T-cell (primary cell): ENCODE data around the gene NNT. TPM values are rescaled to one million over a fixed set of nuclear protein-coding genes. Genes with fewer than 3 reads are reported as not detected.

Experiments
- ATAC-seq, 4 experiments: fragments of 200-7000 bp in 3 of 4; fragments of 150-1000 bp in 1 of 4; cut with Tn5 transposase; replicated peaks in 1 of 4; 1 replicate in 3 of 4; 2 replicates in 1 of 4; pipeline ENCODE4 v1.10.0; 2021; ENCODE audit warnings: moderate library complexity in 3 of 4, mild to moderate bottlenecking in 2 of 4, moderate number of reproducible peaks in 1 of 4
- CTCF ChIA-PET, 2 donors: fragments of 300-600 bp; sonication (Branson Sonifier 250); formaldehyde crosslinking; loops; one replicate each; lab custom pipeline; 2022; ENCODE audit warnings: antibody characterized with exemption in 2 of 2; lab: Charles Lee
- POLR2A ChIA-PET, 2 donors: fragments of 300-600 bp; sonication (Branson Sonifier 250); formaldehyde crosslinking; loops; one replicate each; lab custom pipeline; 2022; ENCODE audit warnings: antibody characterized with exemption in 2 of 2; lab: Charles Lee
- DNase-seq, 35 experiments: peaks; one replicate each; pipeline versions ENCODE4 v3.0.0 to v3.0.0-alpha.2; 2013 to 2023
- H3K27ac ChIP-seq: one replicate; pipeline ENCODE4 v1.5.1; 2013; ENCODE audit warnings: low read length
- H3K27me3 ChIP-seq, 2 experiments: replicated peaks in 1 of 2; 1 replicate in 1 of 2; 2 replicates in 1 of 2; pipeline versions ENCODE4 v1.6.1 to v1.7.0; 2013; ENCODE audit warnings: low read length in 1 of 2, mixed read lengths in 1 of 2; ENCODE audit not compliant: control insufficient read depth in 2 of 2, insufficient read depth in 2 of 2; ENCODE audit errors: extremely low read depth in 1 of 2
- H3K36me3 ChIP-seq, 2 donors: 1 replicate in 1 of 2; 2 replicates in 1 of 2; pipeline versions ENCODE4 v1.6.1 to v1.7.0; 2013; ENCODE audit warnings: low read length in 1 of 2; ENCODE audit not compliant: control insufficient read depth in 2 of 2, insufficient read depth in 1 of 2; ENCODE audit errors: extremely low read depth in 1 of 2
- H3K4me1 ChIP-seq, 2 experiments: 1 replicate in 1 of 2; 2 replicates in 1 of 2; pipeline versions ENCODE4 v1.6.1 to v1.7.0; 2013; ENCODE audit warnings: low read length in 2 of 2, mixed read lengths in 1 of 2; ENCODE audit not compliant: insufficient read depth in 2 of 2, control insufficient read depth in 1 of 2; ENCODE audit errors: extremely low read depth in 1 of 2
- H3K4me3 ChIP-seq, 2 donors: 1 replicate in 1 of 2; 2 replicates in 1 of 2; pipeline versions ENCODE4 v1.5.1 to v1.7.0; 2013; ENCODE audit warnings: mild to moderate bottlenecking in 2 of 2, low read length in 1 of 2, moderate library complexity in 1 of 2; ENCODE audit not compliant: control insufficient read depth in 1 of 2; ENCODE audit errors: extremely low read depth in 1 of 2
- H3K9me3 ChIP-seq: 2 replicates; pipeline ENCODE4 v1.7.0; 2013
- H3K27ac Mint-ChIP-seq, 2 donors: one replicate each; pipeline ENCODE4 v1.8.0; 2020 to 2021; ENCODE audit warnings: mild to moderate bottlenecking in 2 of 2, mixed read lengths in 2 of 2
- H3K27me3 Mint-ChIP-seq, 2 donors: one replicate each; pipeline ENCODE4 v1.8.0; 2021 to 2022; ENCODE audit warnings: mixed read lengths in 2 of 2
- H3K36me3 Mint-ChIP-seq: one replicate; pipeline ENCODE4 v1.8.0; 2021; ENCODE audit warnings: mixed read lengths
- H3K4me1 Mint-ChIP-seq, 3 donors: one replicate each; pipeline ENCODE4 v1.8.0; 2020 to 2022; ENCODE audit warnings: mixed read lengths in 3 of 3, mild to moderate bottlenecking in 1 of 3
- H3K4me3 Mint-ChIP-seq, 3 donors: one replicate each; pipeline ENCODE4 v1.8.0; 2020 to 2022; ENCODE audit warnings: mild to moderate bottlenecking in 3 of 3, mixed read lengths in 3 of 3, moderate library complexity in 3 of 3
- H3K9me3 Mint-ChIP-seq, 3 donors: one replicate each; pipeline ENCODE4 v1.8.0; 2020 to 2022; ENCODE audit warnings: mixed read lengths in 3 of 3
- WGBS: methylation state at CpG from one replicate; pipeline ENCODE4 v1.1.5; 2013; ENCODE audit warnings: missing lambda C conversion rate; ENCODE audit not compliant: insufficient coverage; 5-methylcytosine and 5-hydroxymethylcytosine counted together
- total RNA-seq, 35 experiments: library from RNA in 6 of 35; stranded (reverse) in 6 of 35; fragments of 120-200 nt in 1 of 35; gene quantifications; one replicate each; pipeline versions ENCODE4 v1.2.1 to v1.2.4 and lab custom pipeline; 2013 to 2026

The NNT gene
- total RNA-seq, 5 donors from 2014 or later (not counting 1 experiment from before 2014, with no cell fraction given): 49.3 to 56.3 (median 52.6) TPM

- Histone ChIP-seq H3K4me3 (no peak overlapping the region), H3K9me3 (no peaks in the 10 kb centered on the region), H3K36me3 (peaks cover 9 to 66% of the 10 kb centered on the region in 2 donors), H3K27ac (no peak overlapping the region), H3K27me3 (no peaks in the 10 kb centered on the region), H3K4me1 (no peaks in the 10 kb centered on the region)
- WGBS: 100% methylated on average over 1 of the region's 1 CpG
- Mint-ChIP-seq H3K27ac (no peak overlapping the region), H3K4me1 (peaks cover 0 to 12% (median 10%) of the 10 kb centered on the region in 3 donors), H3K4me3 (no peak overlapping the region), H3K36me3 (peaks cover 51% of the 10 kb centered on the region), H3K9me3 (no peaks in the 10 kb centered on the region), H3K27me3 (no peaks in the 10 kb centered on the region)
- CTCF ChIA-PET: interaction anchor here in 1 of 2 donors (0.6 kb wide), 1 partner anchor 14 kb away, joined by 3 read pairs; no protein-coding TSS in a partner anchor
- ATAC-seq (no peak), DNase-seq (no peak)
- POLR2A ChIA-PET: no interaction called here
Measured at GRCh38 chr5:43646992-43647391, 44.0 kb downstream of the NNT start.

GRCh38 chr5:43647789-43648188 is 44.8 kb downstream of the NNT start:
- H3K4me1 ChIP-seq: no peaks in the 10 kb centered on the region
- H3K36me3 ChIP-seq: peaks cover 9 to 68% of the 10 kb centered on the region in 2 donors
- DNase-seq: no peak
- H3K36me3 Mint-ChIP-seq: peaks cover 53% of the 10 kb centered on the region
- H3K4me1 Mint-ChIP-seq: peaks cover 0 to 8% (median 6%) of the 10 kb centered on the region in 3 donors
- no peak overlapping the region for H3K4me3 Mint-ChIP-seq
- no peaks in the 10 kb centered on the region for H3K27me3 ChIP-seq
- no peak overlapping the region for H3K27ac ChIP-seq
- no peaks in the 10 kb centered on the region for H3K27me3 Mint-ChIP-seq
- ATAC-seq: no peak
- H3K4me3 ChIP-seq: no peak overlapping the region
- H3K27ac Mint-ChIP-seq: no peak overlapping the region
- no peaks in the 10 kb centered on the region for H3K9me3 ChIP-seq
- no peaks in the 10 kb centered on the region for H3K9me3 Mint-ChIP-seq
- ChIA-PET CTCF (no interaction called here), POLR2A (no interaction called here)

- no CpG with 5 or more reads among the region's 2 CpGs for WGBS
- H3K27ac Mint-ChIP-seq: no peak overlapping the region
- CTCF ChIA-PET: no interaction called here
Measured at GRCh38 chr5:43648499-43649124, 45.6 kb downstream of the NNT start.

GRCh38 chr5:43649256-43649655 is 46.3 kb downstream of the NNT start:
- Histone ChIP-seq H3K36me3 (peaks cover 0 to 74% of the 10 kb centered on the region in 2 donors), H3K9me3 (no peaks in the 10 kb centered on the region), H3K4me3 (no peak overlapping the region), H3K27ac (no peak overlapping the region), H3K4me1 (no peaks in the 10 kb centered on the region), H3K27me3 (no peaks in the 10 kb centered on the region)
- DNase-seq: no peak
- CTCF ChIA-PET: no interaction called here
- ATAC-seq: no peak
- POLR2A ChIA-PET: interaction anchor here in 1 of 2 donors (0.7 kb wide), 1 partner anchor 161 kb away, joined by 7 read pairs; no protein-coding TSS in a partner anchor
- no peak overlapping the region for H3K27ac Mint-ChIP-seq
- peaks cover 63% of the 10 kb centered on the region for H3K36me3 Mint-ChIP-seq
- no peaks in the 10 kb centered on the region for H3K9me3 Mint-ChIP-seq
- no peak overlapping the region for H3K4me3 Mint-ChIP-seq
- no peaks in the 10 kb centered on the region for H3K4me1 Mint-ChIP-seq
- no CpG with 5 or more reads among the region's 2 CpGs for WGBS
- no peaks in the 10 kb centered on the region for H3K27me3 Mint-ChIP-seq

More at GRCh38 chr5:43648499-43649124, 45.6 kb downstream of the NNT start:
- Histone ChIP-seq H3K36me3 (peaks cover 3 to 71% of the 10 kb centered on the region in 2 donors), H3K9me3 (no peaks in the 10 kb centered on the region), H3K4me3 (no peak overlapping the region), H3K27me3 (no peaks in the 10 kb centered on the region), H3K4me1 (no peaks in the 10 kb centered on the region), H3K27ac (no peak overlapping the region)
- H3K27me3 Mint-ChIP-seq: no peaks in the 10 kb centered on the region
- no peak overlapping the region for H3K4me3 Mint-ChIP-seq
- ATAC-seq (no peak), DNase-seq (no peak)
- peaks cover 60% of the 10 kb centered on the region for H3K36me3 Mint-ChIP-seq
- peaks cover 0 to 1% (median 1%) of the 10 kb centered on the region in 3 donors for H3K4me1 Mint-ChIP-seq
- no peaks in the 10 kb centered on the region for H3K9me3 Mint-ChIP-seq
- POLR2A ChIA-PET: no interaction called here

GRCh38 chr5:43652537-43653302 is 49.7 kb downstream of the NNT start:
- CTCF ChIA-PET: interaction anchor here (0.5 to 0.7 kb wide), 6 partner anchors 11 to 523 kb away, joined by 4 to 7 read pairs (median 4); no protein-coding TSS in a partner anchor
- no peak for ATAC-seq
- Histone ChIP-seq H3K27me3 (no peaks in the 10 kb centered on the region), H3K36me3 (peaks cover 4 to 78% of the 10 kb centered on the region in 2 donors), H3K4me3 (no peak overlapping the region), H3K4me1 (no peaks in the 10 kb centered on the region), H3K9me3 (peaks cover 3% of the 10 kb centered on the region), H3K27ac (no peak overlapping the region)
- Mint-ChIP-seq H3K4me3 (no peak overlapping the region), H3K27ac (no peak overlapping the region), H3K4me1 (no peaks in the 10 kb centered on the region), H3K36me3 (peaks cover 76% of the 10 kb centered on the region), H3K27me3 (no peaks in the 10 kb centered on the region), H3K9me3 (no peaks in the 10 kb centered on the region)
- 92% methylated on average over 2 of the region's 6 CpGs for WGBS
- POLR2A ChIA-PET: interaction anchor here in 1 of 2 donors (0.7 kb wide), 1 partner anchor 15 kb away, joined by 4 read pairs; no protein-coding TSS in a partner anchor
- DNase-seq: no peak

- Mint-ChIP-seq H3K36me3 (peaks cover 74% of the 10 kb centered on the region), H3K27me3 (no peaks in the 10 kb centered on the region), H3K4me3 (no peak overlapping the region), H3K4me1 (no peaks in the 10 kb centered on the region), H3K27ac (peak overlapping the region in 1 of 2 donors; percentile 44), H3K9me3 (peaks cover 0 to 3% (median 0%) of the 10 kb centered on the region in 3 donors)
- H3K27ac ChIP-seq: no peak overlapping the region
- H3K27me3 ChIP-seq: no peaks in the 10 kb centered on the region
- ATAC-seq (no peak), DNase-seq (no peak)
- H3K4me1 ChIP-seq: no peaks in the 10 kb centered on the region
- no peak overlapping the region for H3K4me3 ChIP-seq
- POLR2A ChIA-PET: no interaction called here
- 100% methylated on average over 1 of the region's 1 CpG for WGBS
- peaks cover 13 to 49% of the 10 kb centered on the region in 2 donors for H3K36me3 ChIP-seq
- CTCF ChIA-PET: no interaction called here
- H3K9me3 ChIP-seq: peaks cover 6% of the 10 kb centered on the region
Measured at GRCh38 chr5:43658509-43658908, 55.5 kb downstream of the NNT start.
